Measurements from ENCODE around the gene THOC5.

THOC5 gene

DNA sequence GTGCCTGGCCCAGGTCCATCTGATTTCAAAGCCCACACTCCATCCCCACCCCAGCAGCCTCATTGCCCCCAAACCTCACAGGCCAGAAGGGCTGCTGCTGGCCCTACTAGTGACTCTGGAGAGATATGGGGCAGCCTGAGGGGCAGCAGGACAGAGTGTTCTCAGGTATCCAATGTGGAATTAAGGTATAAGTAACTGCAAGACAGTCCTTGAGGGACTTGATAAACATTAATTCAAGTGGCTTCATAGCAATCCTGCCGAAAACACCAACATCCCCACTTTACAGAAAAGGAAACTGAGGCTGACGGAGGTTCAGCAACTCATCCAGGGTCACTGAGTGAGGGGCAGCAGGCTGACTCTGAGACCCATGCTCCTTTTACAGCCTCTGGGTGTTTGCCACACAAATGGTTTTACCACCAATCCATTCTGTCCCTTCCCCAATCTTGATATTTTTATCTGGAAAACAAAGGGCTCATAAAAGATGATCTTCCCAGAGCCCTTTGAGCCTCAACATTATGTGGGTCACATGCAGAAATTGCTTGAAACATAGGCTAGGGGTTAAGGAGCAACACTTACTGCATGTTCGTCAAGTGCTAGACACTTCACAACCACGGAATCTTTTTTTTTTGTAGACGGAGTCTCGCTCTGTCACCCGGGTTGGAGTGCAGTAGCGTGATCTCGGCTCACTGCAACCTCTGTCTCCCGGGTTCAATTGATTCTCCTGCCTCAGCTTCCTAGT lies 25.1 kb upstream of the THOC5 start:
- Histone ChIP-seq H3K4me3 (ENCODE audit: low read depth in 1 of 2, low read length in 1 of 2) (no peak overlapping the region), H3K4me1 (ENCODE audit: control insufficient read depth in 1 of 2, insufficient read depth in 1 of 2, low read depth in 1 of 2, low read length in 1 of 2) (peaks cover 6 to 10% of the 10 kb centered on the region in 2 experiments), H3K27me3 (no peaks in the 10 kb centered on the region), H3K36me3 (no peaks in the 10 kb centered on the region), H3K27ac (no peak overlapping the region), H3K9me3 (no peaks in the 10 kb centered on the region)
- TF ChIP-seq CTCF (IDR thresholded peaks at IDR 0.05), result no peak

- no peaks in the 10 kb centered on the region for H3K27me3 ChIP-seq
- H3K4me3 ChIP-seq (ENCODE audit: low read depth in 1 of 2, low read length in 1 of 2), result no peak overlapping the region
- H3K9me3 ChIP-seq, result no peaks in the 10 kb centered on the region
- no peaks in the 10 kb centered on the region for H3K36me3 ChIP-seq
- no peaks in the 10 kb centered on the region for H3K4me1 ChIP-seq (ENCODE audit: control insufficient read depth in 1 of 2, insufficient read depth in 1 of 2, low read depth in 1 of 2, low read length in 1 of 2)
- no peak for TF ChIP-seq CTCF (IDR thresholded peaks at IDR 0.05)
- H3K27ac ChIP-seq, result no peak overlapping the region
Observed at GRCh38 chr22:29574762-29575450, 21.3 kb upstream of the THOC5 start.

- Histone ChIP-seq H3K27ac (no peak overlapping the region), H3K27me3 (no peaks in the 10 kb centered on the region), H3K4me1 (ENCODE audit: control insufficient read depth in 1 of 2, insufficient read depth in 1 of 2, low read depth in 1 of 2, low read length in 1 of 2) (no peaks in the 10 kb centered on the region), H3K9me3 (no peaks in the 10 kb centered on the region), H3K4me3 (ENCODE audit: low read depth in 1 of 2, low read length in 1 of 2) (no peak overlapping the region), H3K36me3 (no peaks in the 10 kb centered on the region)
- TF ChIP-seq CTCF (IDR thresholded peaks at IDR 0.05), result no peak
Observed at GRCh38 chr22:29570912-29571549, 17.5 kb upstream of the THOC5 start.

GRCh38 chr22:29570456-29570855 lies 16.9 kb upstream of the THOC5 start:
- H3K4me3 ChIP-seq (ENCODE audit: low read depth in 1 of 2, low read length in 1 of 2), result no peak overlapping the region

More at GRCh38 chr22:29570456-29570855, 16.9 kb upstream of the THOC5 start:
- no peaks in the 10 kb centered on the region for H3K4me1 ChIP-seq (ENCODE audit: control insufficient read depth in 1 of 2, insufficient read depth in 1 of 2, low read depth in 1 of 2, low read length in 1 of 2)
- no peak for TF ChIP-seq CTCF (IDR thresholded peaks at IDR 0.05)
- no peaks in the 10 kb centered on the region for H3K9me3 ChIP-seq
- H3K27me3 ChIP-seq, result no peaks in the 10 kb centered on the region
- no peaks in the 10 kb centered on the region for H3K36me3 ChIP-seq
- no peak overlapping the region for H3K27ac ChIP-seq

Measured in neutrophil (primary cell).